Hepatic stellate cell (primary cell): ENCODE results near the gene CNTN4.
"Not testable (repeated sequence)": the region's sequence is repeated elsewhere in the genome, so short reads cannot be mapped to it uniquely, and the experiment has no call there.

ENCODE experiments used
- DNase-seq: peaks from one replicate; pipeline ENCODE4 v3.0.0; 2011; ENCODE audit warnings: low spot score

Gene CNTN4

DNA sequence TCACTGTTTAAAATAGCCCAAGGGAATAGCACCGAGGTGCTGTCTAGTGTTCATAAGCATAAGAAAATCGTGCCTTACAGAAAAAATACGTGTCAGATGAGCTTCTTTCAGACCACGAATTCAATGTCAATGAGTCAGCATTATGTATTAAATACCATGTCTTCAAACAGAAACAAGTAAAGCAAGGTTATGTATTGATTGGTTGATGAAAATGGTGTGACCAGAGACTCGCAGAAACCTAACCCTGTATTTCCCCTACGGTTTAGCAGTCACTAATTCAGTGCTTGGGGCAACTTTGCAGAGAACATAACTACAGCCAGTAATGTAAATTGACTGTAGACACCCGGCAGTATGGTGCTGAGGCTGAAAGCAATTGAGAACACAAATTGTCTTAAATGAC is 703.8 kb downstream of the CNTN4 start:
- no peak for DNase-seq

DNA sequence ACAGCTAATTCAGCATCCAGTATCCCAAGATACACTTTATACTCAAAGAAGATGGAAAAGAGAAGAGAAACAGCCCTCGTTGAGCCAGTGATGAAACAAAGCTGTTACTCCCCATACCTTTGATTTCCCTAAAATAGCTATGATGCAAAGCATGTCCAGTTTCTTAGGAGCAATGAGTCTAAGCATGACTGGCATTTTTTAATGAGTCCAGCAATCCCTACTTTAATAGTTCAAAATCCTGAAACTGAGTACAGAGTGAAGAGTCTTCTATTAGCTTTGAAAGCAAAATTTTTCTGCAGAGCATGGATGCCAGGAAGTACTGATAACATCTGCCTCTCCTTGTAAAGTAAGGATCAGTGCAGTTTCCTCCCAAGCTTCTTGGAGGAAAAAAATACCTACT is 708.8 kb downstream of the CNTN4 start:
- no peak for DNase-seq

DNA sequence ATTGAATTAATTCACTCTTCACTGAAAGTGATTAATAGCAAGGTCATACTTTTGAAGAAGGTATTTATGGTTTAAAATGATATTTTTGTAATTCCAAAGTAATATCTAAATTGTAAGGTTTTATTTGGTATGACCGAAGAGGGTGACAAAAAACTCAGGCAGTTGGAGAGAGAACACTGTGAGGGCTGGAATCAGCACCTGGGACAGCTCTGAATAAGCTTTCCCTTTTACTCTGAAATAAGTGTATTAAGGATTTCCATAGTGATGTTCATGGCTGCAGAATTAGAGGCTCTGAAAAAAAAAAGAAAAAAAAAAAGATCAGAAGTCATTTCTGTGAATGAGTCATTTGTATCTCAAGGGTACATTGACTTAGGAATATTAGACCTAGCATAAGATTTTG is 712.1 kb downstream of the CNTN4 start:
- no peak for DNase-seq

DNA sequence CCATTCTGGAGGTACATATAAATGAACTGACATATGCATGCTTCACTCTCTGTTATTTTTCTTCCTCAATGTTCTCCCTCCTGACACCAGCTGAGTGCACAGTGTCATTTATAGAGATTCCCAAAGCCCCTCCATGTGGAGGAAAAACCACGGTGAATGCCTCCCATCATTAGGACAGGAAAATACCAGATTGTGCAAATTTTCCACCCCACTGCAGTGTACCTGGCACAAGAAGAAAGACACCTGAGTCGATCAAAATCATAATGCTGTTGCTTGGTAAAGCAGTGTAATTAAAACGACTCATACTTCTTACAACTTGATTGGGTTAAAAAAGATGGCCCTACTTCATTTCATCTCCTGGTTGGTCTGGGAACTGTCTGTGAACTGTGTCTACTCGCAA is 720.9 kb downstream of the CNTN4 start:
- no peak for DNase-seq

DNA sequence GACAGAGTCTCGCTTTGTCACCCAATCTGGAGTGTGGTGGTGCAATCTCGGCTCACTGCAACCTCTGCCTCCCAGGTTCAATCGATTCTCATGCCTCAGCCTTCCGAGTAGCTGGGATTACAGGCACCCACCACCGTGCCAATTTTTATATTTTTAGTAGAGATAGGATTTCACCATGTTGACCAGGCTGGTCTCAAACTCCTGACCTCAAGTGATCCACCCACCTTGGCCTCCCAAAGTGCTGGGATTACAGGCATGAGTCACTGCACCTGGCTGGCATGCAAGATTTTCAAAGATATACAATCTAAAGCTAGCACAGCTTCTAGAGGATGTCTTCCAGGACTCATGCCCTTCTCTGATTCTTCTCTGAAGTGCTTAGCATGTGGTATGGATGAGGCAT is 722.3 kb downstream of the CNTN4 start:
- not testable (repeated sequence) for DNase-seq

DNA sequence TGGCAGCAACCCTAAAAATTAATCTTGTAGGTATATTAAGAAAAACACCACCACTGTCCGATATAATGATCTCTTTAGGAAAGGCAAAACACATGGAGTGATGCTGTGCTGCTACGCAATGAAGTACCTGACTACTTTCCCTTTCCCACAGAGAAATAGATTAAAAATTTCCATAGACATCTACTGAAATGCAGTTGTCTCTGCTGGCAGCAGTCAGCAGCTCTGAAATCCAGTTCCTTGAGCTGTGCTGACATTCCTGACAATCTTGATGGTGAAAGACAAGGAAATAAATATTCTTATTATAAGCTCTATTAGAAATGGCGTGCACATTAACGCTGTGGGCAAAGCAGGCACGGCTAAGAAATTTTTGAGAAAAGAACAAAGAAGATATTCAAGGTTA is 723.9 kb downstream of the CNTN4 start:
- no peak for DNase-seq

DNA sequence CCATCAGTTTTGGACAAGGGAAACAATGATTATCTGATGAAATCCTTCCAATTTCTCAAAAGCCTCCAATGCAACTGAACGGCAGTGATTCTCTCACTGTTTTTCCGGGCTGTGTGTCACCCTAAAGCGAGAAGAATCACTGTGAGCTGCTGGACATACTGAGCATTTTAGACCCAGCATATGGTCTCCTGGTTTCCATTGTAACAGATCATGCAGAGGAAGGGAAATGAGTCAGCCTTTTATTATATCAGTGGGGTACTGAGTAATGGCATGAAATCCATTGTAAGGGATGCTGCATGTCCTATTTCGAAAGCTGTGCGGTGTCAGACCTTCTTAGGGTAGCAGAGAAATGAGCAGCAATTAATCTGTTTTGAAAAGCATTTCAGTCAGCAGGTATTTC is 724.4 kb downstream of the CNTN4 start:
- no peak for DNase-seq

DNA sequence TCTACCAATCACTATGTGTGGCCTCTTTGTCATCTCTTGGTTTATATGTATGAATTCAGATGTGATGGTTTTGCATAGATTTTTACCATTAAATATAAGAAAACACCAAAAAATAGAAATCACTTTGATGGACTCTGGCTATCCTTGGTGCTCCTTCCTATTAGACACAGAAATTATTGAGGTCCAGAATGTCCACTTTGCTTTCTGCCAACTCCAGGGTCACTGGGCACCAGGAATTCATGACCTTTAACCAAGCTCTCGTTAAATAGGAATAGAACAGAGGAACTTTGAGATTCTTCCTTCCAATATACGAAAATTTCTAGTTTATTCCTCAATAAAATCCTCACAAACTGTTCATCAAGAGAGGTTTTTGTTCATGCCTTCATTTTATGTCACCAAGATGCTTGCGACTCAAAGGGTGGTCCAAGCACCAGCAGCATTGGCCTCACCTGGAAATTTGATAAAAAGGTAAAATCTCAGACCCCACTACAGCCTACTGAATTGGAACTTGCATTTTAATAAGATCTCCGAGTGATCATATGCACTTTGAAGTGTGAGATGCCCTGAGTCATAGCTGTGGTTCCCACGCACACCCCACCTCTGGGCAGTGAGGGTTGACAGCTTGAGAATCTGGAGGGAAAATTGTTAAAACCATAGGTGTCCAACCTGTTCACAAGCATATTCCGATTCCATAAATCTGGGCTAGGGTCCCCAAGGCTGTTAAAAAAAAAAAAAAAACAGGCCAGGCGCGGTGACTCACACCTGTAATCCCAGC is 725.0 kb downstream of the CNTN4 start:
- no peak for DNase-seq

DNA sequence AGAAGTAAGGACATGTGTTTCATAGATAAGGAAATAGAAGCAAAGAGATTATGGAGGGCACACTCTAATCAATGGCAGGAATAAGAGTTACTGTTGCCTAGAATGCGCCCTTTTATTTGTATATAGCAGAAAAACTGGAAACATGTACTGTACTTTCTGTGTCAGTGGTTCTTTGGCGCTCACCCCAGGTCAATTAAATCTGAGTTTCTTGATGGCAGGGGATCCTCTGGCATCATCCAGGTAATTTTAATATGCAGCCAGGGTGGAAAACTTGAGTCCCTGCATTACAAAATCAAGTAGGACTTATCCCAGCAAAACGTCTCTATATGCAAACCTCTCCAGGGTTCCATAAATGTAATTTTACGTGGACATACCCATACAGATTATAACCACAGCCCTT is 727.4 kb downstream of the CNTN4 start:
- no peak for DNase-seq

DNA sequence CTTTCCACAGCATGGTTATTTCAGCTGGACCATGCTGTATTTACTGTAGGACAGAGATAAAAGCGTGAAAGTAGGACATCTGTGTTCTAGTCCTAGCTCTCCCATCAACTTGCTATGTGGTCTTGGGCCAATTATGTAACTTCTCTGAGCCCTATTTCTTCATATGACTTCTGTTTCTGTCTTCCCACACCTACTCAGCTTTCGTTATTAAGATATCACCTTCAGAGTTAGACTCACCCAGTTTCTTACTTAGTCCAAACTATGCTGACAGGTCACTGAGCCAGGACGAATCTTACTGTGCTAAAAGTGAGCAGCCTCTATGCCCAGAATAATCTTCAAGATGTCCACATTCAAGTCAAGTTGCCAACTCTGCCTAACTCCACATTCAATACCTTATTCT is 727.8 kb downstream of the CNTN4 start:
- no peak for DNase-seq

DNA sequence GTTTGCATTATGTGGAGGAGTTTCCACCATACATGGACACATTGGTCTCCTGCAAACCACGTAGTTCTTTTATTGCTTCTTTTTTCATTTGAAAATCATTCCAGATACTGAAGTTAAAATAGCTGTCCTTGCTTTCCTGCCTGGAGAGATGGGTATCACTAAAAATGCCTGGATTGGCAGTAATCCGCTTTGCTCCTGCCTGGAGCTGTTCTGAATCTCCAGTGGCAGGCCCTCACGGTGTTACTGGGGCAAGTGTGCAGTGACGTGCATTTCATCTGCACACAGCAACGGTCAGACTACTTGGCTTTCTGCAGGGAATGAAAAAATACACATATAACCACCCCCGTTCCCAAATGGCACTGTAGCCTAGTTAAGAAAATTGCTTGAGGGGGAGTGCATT is 738.6 kb downstream of the CNTN4 start:
- DNase-seq: no peak

DNA sequence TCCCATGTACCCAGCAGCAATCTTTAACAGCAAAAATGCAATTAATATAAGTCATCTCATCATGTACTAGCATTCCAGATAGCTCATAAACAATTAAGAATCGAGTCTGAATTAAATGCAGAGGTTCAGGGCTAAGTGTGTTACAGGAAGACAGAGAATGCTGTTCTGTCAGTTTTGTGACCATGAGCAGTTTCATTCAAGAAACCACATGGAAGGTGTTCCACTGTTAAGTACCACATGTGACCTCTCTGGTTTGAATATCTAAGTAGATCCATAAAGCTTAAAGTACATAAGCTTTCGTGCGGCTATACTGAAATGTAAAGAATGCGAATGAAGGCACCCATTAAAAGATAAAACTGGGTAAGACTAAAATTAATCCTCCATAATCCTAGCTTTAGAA is 739.2 kb downstream of the CNTN4 start:
- no peak for DNase-seq

DNA sequence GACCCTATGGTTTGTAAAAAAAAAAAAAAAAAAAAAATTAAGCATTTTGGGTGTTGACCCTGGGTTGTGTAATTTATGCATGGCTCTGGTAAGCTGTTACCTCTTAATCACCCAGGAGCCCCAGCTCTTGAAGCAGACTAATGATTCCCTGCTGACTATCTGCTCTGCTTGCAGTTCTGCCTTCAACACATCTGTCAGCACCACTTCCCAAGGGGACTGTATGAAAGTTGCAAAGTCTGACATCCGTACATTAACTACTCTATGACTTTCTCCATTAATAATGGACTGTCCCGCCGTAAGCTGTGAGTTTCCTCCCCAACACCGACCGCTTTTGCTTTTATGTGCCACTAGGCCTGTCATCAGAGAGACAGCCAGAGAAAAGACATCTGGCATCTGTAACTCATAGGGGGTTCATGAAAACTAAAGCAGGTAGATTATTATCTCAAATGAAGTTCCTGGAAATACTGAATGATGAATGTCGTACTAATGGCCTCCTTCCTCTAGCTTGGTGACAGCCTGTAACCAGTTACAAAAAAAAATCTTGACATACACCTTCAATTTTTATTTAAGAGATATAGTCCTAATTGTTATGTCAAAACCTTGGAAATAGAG is 740.0 kb downstream of the CNTN4 start:
- DNase-seq: no peak

DNA sequence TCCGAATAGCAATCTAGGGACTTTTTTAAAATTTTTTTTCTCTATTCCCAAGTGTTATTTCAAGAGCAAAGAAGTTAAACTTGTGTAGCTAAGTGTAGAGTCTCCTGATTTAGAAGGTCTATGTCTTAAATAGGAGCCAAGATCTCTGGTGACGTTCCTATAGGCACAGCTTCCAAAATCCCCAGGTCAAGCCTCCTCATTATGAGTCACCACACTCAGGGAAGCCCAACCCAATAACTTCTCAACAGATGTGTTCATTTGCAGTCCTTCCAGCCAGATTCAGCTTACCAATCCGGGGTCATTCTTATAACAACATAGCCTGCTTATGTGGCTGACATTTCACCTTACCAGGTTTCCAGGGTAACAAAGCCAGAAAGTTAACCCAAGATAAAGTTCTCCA is 741.2 kb downstream of the CNTN4 start:
- no peak for DNase-seq

DNA sequence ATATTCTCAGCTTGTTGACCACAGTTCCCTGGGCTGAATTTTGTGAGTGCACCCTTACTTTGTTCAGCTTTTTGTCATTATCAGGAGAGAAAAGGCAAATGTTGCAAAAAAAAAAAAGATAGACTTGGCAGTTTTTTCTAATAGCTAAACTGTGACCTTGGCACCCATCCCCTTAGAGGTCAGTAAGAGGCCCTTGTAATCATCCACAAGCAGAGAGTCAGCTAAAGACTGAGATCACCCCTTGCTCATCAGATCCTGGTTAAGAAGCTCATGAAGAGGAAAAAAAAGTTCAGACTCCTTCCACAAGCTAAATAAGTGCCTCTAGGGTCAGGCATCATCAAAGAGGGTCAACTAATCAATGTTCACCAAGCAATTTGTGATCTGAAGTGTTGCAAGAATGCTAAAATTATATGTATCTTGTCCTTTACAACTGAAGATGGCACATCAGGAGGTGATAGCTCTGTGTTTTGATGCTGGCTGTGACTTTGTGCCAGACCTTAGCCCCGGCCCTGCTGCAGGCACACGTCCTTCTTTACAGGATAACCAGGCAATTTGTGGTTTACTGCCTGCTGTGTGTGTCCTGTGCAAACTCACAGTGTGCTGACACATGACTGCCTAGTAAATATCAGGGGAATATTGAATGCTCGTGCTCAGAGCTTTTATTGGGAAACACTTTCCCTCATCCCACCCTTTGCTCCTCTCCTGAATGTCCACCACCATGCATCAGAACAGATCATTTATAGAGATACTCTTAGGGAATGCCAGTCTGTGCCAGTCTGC is 748.6 kb downstream of the CNTN4 start:
- DNase-seq: no peak

DNA sequence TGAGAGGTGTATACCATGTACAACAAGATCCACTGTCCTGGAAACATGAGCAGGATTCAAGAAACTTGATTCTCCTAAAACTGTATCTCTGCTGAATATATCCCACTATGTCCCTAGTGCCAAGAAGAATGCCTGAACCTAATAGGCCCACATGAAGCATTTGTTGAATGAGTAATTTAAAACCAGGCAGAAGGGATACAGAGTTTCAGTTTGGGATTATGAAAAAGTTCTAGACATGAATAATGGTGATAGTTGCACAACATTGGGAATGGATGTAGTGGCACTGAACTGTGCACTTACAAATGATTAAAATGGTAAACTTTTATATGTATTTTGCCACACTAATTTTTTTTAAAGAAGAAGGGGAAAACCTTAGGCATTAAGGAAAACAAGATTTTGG is 750.4 kb downstream of the CNTN4 start:
- no peak for DNase-seq

DNA sequence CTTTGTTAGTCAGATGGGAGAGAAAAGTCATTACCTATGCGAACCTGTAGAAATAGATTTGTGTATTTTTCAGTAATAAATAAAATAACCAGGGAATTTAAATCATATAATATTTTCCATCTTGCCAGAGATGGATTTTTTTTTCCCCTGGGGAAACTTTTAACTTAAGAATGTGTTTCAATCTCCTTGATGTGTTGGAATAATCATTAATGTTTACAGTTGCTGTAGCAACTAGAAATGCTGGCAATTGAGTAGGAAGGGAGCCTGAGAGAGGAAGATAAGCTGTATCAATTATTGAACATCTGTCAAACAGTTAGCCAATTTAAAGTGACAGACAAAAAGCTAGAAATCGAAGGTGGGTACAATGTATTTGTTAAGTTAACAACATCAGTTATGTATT is 752.0 kb downstream of the CNTN4 start:
- no peak for DNase-seq

DNA sequence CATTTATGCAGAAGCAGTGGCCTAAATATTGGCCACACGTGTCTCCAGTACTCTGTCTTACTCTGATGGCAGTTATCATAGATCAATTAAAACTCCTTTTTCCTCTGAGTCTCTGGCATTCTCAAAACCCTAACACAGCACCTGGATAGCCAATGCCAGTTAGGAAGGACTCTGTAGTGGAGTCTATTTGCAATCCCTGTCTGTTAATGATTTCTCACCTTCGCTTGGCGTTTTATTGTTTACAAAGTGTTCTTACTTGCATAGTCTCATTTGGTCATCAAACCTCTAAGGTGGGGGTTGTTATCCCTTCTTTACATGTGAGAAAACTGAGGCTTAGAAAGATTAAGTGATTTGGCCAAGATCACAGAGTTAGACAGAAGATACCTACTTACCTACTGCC is 752.7 kb downstream of the CNTN4 start:
- no peak for DNase-seq

DNA sequence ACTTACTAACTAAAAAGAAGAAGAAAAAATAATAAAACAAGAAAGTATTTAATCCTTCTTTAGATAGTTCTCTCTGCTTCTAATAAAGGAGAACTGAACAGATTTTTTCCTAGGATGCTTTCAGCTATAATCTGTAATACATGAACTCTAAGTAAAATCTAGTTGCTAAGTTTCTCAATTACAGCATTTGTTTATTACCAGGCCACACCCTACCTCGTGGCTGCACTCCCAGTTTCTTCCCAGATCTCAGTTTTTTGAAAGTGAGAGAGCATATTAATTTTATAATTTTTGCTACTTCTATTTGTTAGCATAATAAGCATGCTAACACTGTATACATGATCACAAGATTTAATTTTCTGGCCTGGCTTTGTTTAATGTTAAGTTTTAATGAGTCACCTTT is 753.2 kb downstream of the CNTN4 start:
- no peak for DNase-seq

DNA sequence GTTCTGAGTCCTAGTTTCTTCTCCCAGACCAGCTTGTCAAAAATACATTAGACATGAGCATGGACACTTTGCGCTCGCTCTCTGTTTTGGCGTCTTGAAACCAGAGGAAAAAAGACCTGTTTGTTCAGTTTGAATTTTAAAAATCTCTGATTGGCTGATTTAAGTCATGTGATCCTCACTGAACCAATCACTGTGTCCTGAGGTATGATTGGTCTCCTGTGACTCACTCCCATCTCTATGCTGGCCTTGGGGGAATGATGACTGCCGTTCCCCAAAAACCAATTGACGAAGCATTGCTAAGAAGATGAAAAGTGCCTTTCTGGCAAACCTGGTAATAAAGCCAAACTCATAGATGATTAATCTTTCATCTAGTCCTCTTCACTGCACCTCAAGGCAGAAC is 755.0 kb downstream of the CNTN4 start:
- DNase-seq: no peak

DNA sequence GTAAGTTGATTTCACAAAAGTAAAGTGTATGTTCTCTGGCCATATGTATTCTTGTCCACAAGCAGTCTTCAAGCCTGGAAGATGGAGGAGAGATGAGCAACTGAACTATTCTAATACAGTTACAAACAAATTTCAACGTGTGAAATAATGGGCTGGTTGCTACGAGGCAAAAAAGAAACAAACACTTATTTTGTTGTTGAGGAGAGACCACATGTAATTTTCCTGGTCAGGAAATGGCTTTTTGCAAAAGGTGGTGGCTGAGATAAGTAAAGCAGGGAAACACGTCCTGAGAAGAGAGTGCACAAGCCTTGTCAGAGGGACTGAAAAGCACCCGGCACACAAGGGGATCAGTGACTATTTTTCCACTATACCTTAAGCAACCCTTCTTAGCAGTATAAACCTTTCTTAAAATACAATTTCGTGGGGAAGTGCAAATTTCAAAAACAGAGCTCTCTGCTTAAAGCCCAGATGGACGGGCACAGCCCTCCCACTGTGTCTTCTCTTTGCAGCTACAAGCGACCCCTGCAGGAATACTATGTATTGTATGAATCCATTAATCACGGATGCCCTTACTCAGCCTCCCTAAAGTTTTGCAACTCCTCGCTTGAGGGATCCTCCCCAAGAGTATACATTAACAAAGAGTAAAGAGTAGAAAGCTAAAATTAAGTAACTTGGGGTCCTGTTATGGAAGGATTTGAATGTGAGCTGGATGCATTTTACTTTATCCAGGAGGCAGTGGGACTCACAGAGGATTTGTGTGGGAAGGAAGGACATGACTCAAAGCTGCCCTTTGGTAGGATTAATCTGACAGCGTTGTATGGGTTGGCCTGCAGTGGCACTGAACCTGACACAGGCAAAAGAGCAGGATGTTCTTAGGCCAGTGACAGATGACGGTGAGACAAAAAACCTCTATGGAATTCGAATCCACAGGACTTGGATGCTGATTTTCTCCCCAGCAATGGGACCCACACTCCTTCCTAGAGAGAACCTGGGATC is 757.8 kb downstream of the CNTN4 start:
- no peak for DNase-seq

DNA sequence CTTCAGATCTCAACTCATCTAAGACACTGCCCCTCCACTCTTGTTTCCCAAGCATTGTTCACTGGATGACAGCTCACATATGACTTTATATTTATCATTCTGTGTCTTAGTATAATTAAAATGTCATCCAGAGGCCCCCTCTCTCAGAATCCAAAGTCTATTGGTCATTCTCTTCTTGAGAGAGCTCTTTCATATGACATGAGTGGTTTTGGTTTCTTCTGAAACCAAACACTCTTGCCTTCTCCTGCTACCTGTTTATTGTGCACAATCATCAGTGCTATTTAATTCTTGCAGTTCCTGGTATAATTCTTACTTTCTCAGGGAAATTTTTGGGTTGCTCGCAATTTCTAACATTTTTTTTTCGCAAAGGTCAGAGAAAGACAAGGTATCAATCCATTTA is 762.0 kb downstream of the CNTN4 start:
- DNase-seq: no peak
